AG09319 (cell line): ENCODE results near the gene VRK3.

Experiments
- DNase-seq: peaks from one replicate; pipeline ENCODE4 v3.0.0-alpha.2; 2010; ENCODE audit warnings: low read depth; ENCODE audit errors: extremely low read depth
- CTCF ChIP-seq: IDR thresholded peaks from 2 replicates; pipeline ENCODE4 v1.5.1; 2011; ENCODE audit warnings: low read depth, mild to moderate bottlenecking, inconsistent platforms, low read length, moderate library complexity

Gene VRK3

GRCh38 chr19:50000841-50001557 is 24.2 kb downstream of the VRK3 start:
- TF ChIP-seq CTCF: no peak
- no peak for DNase-seq

- DNase-seq: no peak
- TF ChIP-seq CTCF: no peak
These were observed 24.9 kb downstream of the VRK3 start for GRCh38 chr19:50000038-50000840.

- DNase-seq: no peak
- TF ChIP-seq CTCF: no peak
These were observed 25.7 kb downstream of the VRK3 start for GRCh38 chr19:49999371-50000010.

GRCh38 chr19:49997709-49998108 is 27.5 kb downstream of the VRK3 start:
- TF ChIP-seq CTCF: no peak
- no peak for DNase-seq

- no peak for DNase-seq
- no peak for TF ChIP-seq CTCF
These were observed 36.7 kb downstream of the VRK3 start for GRCh38 chr19:49988433-49988832.

- no peak for DNase-seq
- no peak for TF ChIP-seq CTCF
These were observed 37.2 kb downstream of the VRK3 start for GRCh38 chr19:49988007-49988406.
